SK-N-SH (cell line): ENCODE results near the gene BICC1. TPM values are rescaled to one million over a fixed set of nuclear protein-coding genes. Genes with fewer than 3 reads are reported as not detected.

Experiments
- CTCF ChIA-PET: fragments of 300-600, 350-600 bp; formaldehyde crosslinking; extraction: SDS; loops from one replicate; lab custom pipeline; 2021; lab: Yijun Ruan, JAX
- POLR2A ChIA-PET: fragments of 350-600 bp; sonication (Branson Sonifier 250); formaldehyde crosslinking; extraction: SDS; loops from one replicate; lab custom pipeline; 2020; ENCODE audit warnings: antibody characterized with exemption, inconsistent platforms; lab: Yijun Ruan, JAX
- DNase-seq: peaks from one replicate; pipeline ENCODE4 v3.0.0; 2012
- H2AFZ ChIP-seq: fragments of 200-600 bp; sonication (generic); 2 replicates; pipeline ENCODE4 v1.8.1; 2016; ENCODE audit warnings: antibody characterized with exemption, mild to moderate bottlenecking, low read depth
- H3F3A ChIP-seq: fragments of 200-600 bp; sonication (generic); replicated peaks from 2 replicates; pipeline ENCODE3; 2016; ENCODE audit warnings: antibody characterized with exemption, mild to moderate bottlenecking; ENCODE audit not compliant: insufficient read depth
- H3K27ac ChIP-seq, 2 experiments: fragments of 200-500 bp in 1 of 2; fragments of 200-600 bp in 1 of 2; sonication (Bioruptor generic) in 1 of 2; sonication (generic), shearing (Covaris generic) in 1 of 2; 2 replicates each; pipeline versions ENCODE4 v1.5.1 to v1.6.1; 2014 to 2016; ENCODE audit warnings: low read depth in 2 of 2, inconsistent platforms in 1 of 2, low read length in 1 of 2, mild to moderate bottlenecking in 1 of 2, mixed read lengths in 1 of 2
- H3K27me3 ChIP-seq: fragments of 200-600 bp; sonication (generic), shearing (Covaris generic); 2 replicates; pipeline ENCODE4 v1.6.1; 2016; ENCODE audit warnings: mixed run types; ENCODE audit not compliant: insufficient read depth
- H3K36me3 ChIP-seq, 2 experiments: fragments of 200-500 bp in 1 of 2; fragments of 200-600 bp in 1 of 2; sonication (Bioruptor generic) in 1 of 2; sonication (generic) in 1 of 2; replicated peaks in 1 of 2; 2 replicates each; pipeline versions ENCODE3 to v1.5.1; 2014 to 2016; ENCODE audit warnings: low read length in 1 of 2, mild to moderate bottlenecking in 1 of 2; ENCODE audit not compliant: insufficient read depth in 2 of 2, control insufficient read depth in 1 of 2
- H3K4me1 ChIP-seq, 2 experiments: fragments of 200-500 bp in 1 of 2; fragments of 200-600 bp in 1 of 2; sonication (Bioruptor generic) in 1 of 2; sonication (generic), shearing (Covaris generic) in 1 of 2; 2 replicates each; pipeline versions ENCODE4 v1.5.1 to v1.6.1; 2014 to 2016; ENCODE audit warnings: low read depth in 1 of 2, low read length in 1 of 2, mixed run types in 1 of 2; ENCODE audit not compliant: insufficient read depth in 2 of 2, control insufficient read depth in 1 of 2
- H3K4me2 ChIP-seq: fragments of 200-600 bp; sonication (generic), shearing (Covaris generic); 2 replicates; pipeline ENCODE4 v1.6.1; 2017; ENCODE audit warnings: mixed run types
- H3K4me3 ChIP-seq, 2 experiments: fragments of 200-500 bp in 1 of 2; fragments of 200-600 bp in 1 of 2; sonication (Bioruptor generic) in 1 of 2; sonication (generic), shearing (Covaris generic) in 1 of 2; 2 replicates each; pipeline versions ENCODE4 v1.5.1 to v1.8.1; 2014 to 2016; ENCODE audit warnings: low read depth in 2 of 2, inconsistent platforms in 1 of 2, low read length in 1 of 2, mild to moderate bottlenecking in 1 of 2, mixed read lengths in 1 of 2, moderate library complexity in 1 of 2
- H3K79me2 ChIP-seq: fragments of 200-600 bp; sonication (generic); 2 replicates; pipeline ENCODE4 v1.8.1; 2017; ENCODE audit warnings: mild to moderate bottlenecking; ENCODE audit not compliant: insufficient read depth
- H3K9ac ChIP-seq: fragments of 200-600 bp; sonication (generic); 2 replicates; pipeline ENCODE4 v1.6.1; 2017; ENCODE audit warnings: mixed run types
- H3K9me2 ChIP-seq: fragments of 200-600 bp; sonication (generic); 2 replicates; pipeline ENCODE4 v1.6.1; 2017; ENCODE audit warnings: mixed run types
- H3K9me3 ChIP-seq: fragments of 200-600 bp; sonication (generic); 2 replicates; pipeline ENCODE4 v1.6.1; 2017; ENCODE audit warnings: mixed run types, mild to moderate bottlenecking, moderate library complexity
- H4K20me1 ChIP-seq: fragments of 200-600 bp; sonication (generic); 2 replicates; pipeline ENCODE4 v1.6.1; 2017; ENCODE audit warnings: mild to moderate bottlenecking, mixed run types; ENCODE audit not compliant: insufficient read depth
- CHD2 ChIP-seq: fragments of 150-350 bp; IDR thresholded peaks from 2 replicates; pipeline ENCODE4 v1.6.1; 2018; ENCODE audit warnings: low read length; ENCODE audit not compliant: partially characterized antibody
- ELF1 ChIP-seq: IDR thresholded peaks from 2 replicates; pipeline ENCODE4 v1.4.0; 2012
- EP300 ChIP-seq, 2 experiments: IDR thresholded peaks; 2 replicates each; pipeline versions ENCODE4 v1.4.0 to v1.6.1; 2012; ENCODE audit warnings: borderline replicate concordance in 1 of 2, low read depth in 1 of 2, low read length in 1 of 2
- FOSL2 ChIP-seq: IDR thresholded peaks from 2 replicates; pipeline ENCODE4 v1.4.0; 2012; ENCODE audit warnings: low read depth, mild to moderate bottlenecking, moderate library complexity, borderline replicate concordance
- FOXJ3 ChIP-seq: sonication (generic); formaldehyde crosslinking; IDR thresholded peaks from 2 replicates; pipeline ENCODE4 v1.5.1; 2020; ENCODE audit warnings: mild to moderate bottlenecking, missing genetic modification reagents
- FOXM1 ChIP-seq: IDR thresholded peaks from 2 replicates; pipeline ENCODE4 v1.4.0; 2012; ENCODE audit warnings: low read depth, mild to moderate bottlenecking
- MAX ChIP-seq: IDR thresholded peaks from 2 replicates; pipeline ENCODE4 v1.4.0; 2012; ENCODE audit warnings: low read depth
- MXI1 ChIP-seq: IDR thresholded peaks from 2 replicates; pipeline ENCODE4 v1.6.1; 2012; ENCODE audit warnings: mild to moderate bottlenecking, low read depth, low read length, improper control_type of control experiment
- NFIC ChIP-seq: IDR thresholded peaks from 2 replicates; pipeline ENCODE4 v1.4.0; 2012; ENCODE audit warnings: borderline replicate concordance
- NRF1 ChIP-seq: IDR thresholded peaks from 2 replicates; pipeline ENCODE4 v1.6.1; 2012; ENCODE audit warnings: low read depth, mild to moderate bottlenecking, low read length
- POLR2AphosphoS5 ChIP-seq: IDR thresholded peaks from 2 replicates; pipeline ENCODE4 v1.6.1; 2012; ENCODE audit warnings: low read depth, low read length
- RXRA ChIP-seq: IDR thresholded peaks from 2 replicates; pipeline ENCODE4 v1.4.0; 2012; ENCODE audit warnings: low read depth, mild to moderate bottlenecking, borderline replicate concordance
- SIN3A ChIP-seq: IDR thresholded peaks from 2 replicates; pipeline ENCODE4 v1.6.1; 2012; ENCODE audit warnings: low read depth, mild to moderate bottlenecking, low read length, moderate library complexity, borderline replicate concordance
- SMC3 ChIP-seq: IDR thresholded peaks from 2 replicates; pipeline ENCODE4 v1.6.1; 2012; ENCODE audit warnings: low read depth, low read length, improper control_type of control experiment
- TAF1 ChIP-seq: IDR thresholded peaks from 2 replicates; pipeline ENCODE4 v1.6.1; 2012; ENCODE audit warnings: low read depth, mild to moderate bottlenecking, low read length, moderate library complexity, borderline replicate concordance
- TCF12 ChIP-seq: IDR thresholded peaks from 2 replicates; pipeline ENCODE4 v1.4.0; 2012
- TEAD4 ChIP-seq: IDR thresholded peaks from 2 replicates; pipeline ENCODE4 v1.4.0; 2012; ENCODE audit warnings: mild to moderate bottlenecking, borderline replicate concordance; ENCODE audit not compliant: insufficient read depth
- USF2 ChIP-seq: fragments of 150-350 bp; IDR thresholded peaks from 2 replicates; pipeline ENCODE4 v1.6.1; 2017; ENCODE audit warnings: antibody characterized with exemption, low read length, low read depth, borderline replicate concordance
- ZBTB33 ChIP-seq: IDR thresholded peaks from 2 replicates; pipeline ENCODE4 v1.4.0; 2012; ENCODE audit warnings: low read depth, borderline replicate concordance
- WGBS: methylation state at CpG from one replicate; pipeline ENCODE4 v1.1.6; 2017; ENCODE audit warnings: low lambda C conversion rate; 5-methylcytosine and 5-hydroxymethylcytosine counted together
- polyA plus RNA-seq, 3 experiments: library from polyadenylated mRNA; depleted of rRNA; stranded (reverse); fragments of >200 nt; gene quantifications; 2 replicates each; pipeline ENCODE4 v1.2.3, GENCODE V29; 2012
- TF ChIP-seq, protein P1 (sequence below): IDR thresholded peaks from 2 replicates; pipeline ENCODE4 v1.6.1; 2012; ENCODE audit warnings: mild to moderate bottlenecking, low read depth, low read length, moderate library complexity
- TF ChIP-seq, protein P2 (sequence below): fragments of 150-350 bp; IDR thresholded peaks from 2 replicates; pipeline ENCODE4 v1.6.1; 2016; ENCODE audit warnings: mild to moderate bottlenecking, low read depth, low read length

BICC1 gene
- polyA plus RNA-seq, 1 of the 3 experiments (the other 2 are of a cell fraction) = 1.5 TPM

GRCh38 chr10:58579011-58579655, 66.5 kb downstream of the BICC1 start:
- H3F3A ChIP-seq = no peaks in the 10 kb centered on the region
- H3K9me2 ChIP-seq = no peaks in the 10 kb centered on the region
- H3K4me3 ChIP-seq = no peak overlapping the region
- DNase-seq = no peak
- no peak overlapping the region for H3K9ac ChIP-seq
- peaks cover 0 to 16% of the 10 kb centered on the region in 2 experiments; a peak in 3 of 4 replicates for H3K4me1 ChIP-seq
- TF ChIP-seq FOXM1 (no peak), ZBTB33 (no peak), CHD2 (no peak), NRF1 (no peak), TEAD4 (no peak), ELF1 (no peak), EP300 (IDR thresholded peaks at IDR 0.05; ENCODE audit: borderline replicate concordance in 1 of 2, low read depth in 1 of 2, low read length in 1 of 2) (no peak)
- TF ChIP-seq, protein P1, sequence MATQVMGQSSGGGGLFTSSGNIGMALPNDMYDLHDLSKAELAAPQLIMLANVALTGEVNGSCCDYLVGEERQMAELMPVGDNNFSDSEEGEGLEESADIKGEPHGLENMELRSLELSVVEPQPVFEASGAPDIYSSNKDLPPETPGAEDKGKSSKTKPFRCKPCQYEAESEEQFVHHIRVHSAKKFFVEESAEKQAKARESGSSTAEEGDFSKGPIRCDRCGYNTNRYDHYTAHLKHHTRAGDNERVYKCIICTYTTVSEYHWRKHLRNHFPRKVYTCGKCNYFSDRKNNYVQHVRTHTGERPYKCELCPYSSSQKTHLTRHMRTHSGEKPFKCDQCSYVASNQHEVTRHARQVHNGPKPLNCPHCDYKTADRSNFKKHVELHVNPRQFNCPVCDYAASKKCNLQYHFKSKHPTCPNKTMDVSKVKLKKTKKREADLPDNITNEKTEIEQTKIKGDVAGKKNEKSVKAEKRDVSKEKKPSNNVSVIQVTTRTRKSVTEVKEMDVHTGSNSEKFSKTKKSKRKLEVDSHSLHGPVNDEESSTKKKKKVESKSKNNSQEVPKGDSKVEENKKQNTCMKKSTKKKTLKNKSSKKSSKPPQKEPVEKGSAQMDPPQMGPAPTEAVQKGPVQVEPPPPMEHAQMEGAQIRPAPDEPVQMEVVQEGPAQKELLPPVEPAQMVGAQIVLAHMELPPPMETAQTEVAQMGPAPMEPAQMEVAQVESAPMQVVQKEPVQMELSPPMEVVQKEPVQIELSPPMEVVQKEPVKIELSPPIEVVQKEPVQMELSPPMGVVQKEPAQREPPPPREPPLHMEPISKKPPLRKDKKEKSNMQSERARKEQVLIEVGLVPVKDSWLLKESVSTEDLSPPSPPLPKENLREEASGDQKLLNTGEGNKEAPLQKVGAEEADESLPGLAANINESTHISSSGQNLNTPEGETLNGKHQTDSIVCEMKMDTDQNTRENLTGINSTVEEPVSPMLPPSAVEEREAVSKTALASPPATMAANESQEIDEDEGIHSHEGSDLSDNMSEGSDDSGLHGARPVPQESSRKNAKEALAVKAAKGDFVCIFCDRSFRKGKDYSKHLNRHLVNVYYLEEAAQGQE = no peak
- no peaks in the 10 kb centered on the region for H4K20me1 ChIP-seq
- H3K27me3 ChIP-seq = no peaks in the 10 kb centered on the region
- H3K79me2 ChIP-seq = peaks cover 12% of the 10 kb centered on the region
- no peak overlapping the region for H3K4me2 ChIP-seq
- H3K27ac ChIP-seq = no peak overlapping the region; a peak in 1 of 4 replicates
- H3K9me3 ChIP-seq = no peaks in the 10 kb centered on the region
- 95% methylated on average over 9 of the region's 11 CpGs for WGBS
- no peaks in the 10 kb centered on the region for H3K36me3 ChIP-seq
- ChIA-PET POLR2A (no interaction called here), CTCF (interaction anchor here (0.5 to 1.5 kb wide), 3 partner anchors 19 to 62 kb away, joined by 3 to 5 read pairs (median 3); no protein-coding TSS in a partner anchor)
- H2AFZ ChIP-seq = no peak overlapping the region

DNA sequence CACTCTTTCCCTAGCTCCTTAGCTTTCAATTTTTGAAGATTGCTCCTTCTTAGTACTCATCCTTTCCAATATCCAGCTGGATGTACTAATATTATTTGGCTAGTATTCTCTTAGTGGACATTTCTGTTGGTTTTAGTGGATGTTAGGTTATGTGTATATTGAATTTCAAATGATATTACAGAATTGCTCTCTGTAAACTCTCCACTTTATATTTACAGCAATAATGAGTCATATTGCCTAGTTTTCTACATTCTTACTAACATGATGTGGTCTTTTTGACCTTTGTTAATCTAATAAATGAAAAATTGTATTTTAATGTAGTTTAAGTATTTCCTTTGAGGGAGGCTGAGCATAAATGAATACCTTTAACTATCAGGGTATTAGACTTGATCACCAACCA, 69.4 kb downstream of the BICC1 start:
- Histone ChIP-seq H3K27me3 (no peaks in the 10 kb centered on the region), H2AFZ (no peak overlapping the region), H3K9ac (no peak overlapping the region), H3K4me3 (no peak overlapping the region), H3K79me2 (peaks cover 5% of the 10 kb centered on the region; the same call in 1 of the 2 replicates), H3K9me3 (no peaks in the 10 kb centered on the region), H3K27ac (no peak overlapping the region), H3K4me2 (no peak overlapping the region), H3K4me1 (peaks cover 0 to 3% of the 10 kb centered on the region in 2 experiments; a peak in 3 of 4 replicates), H3K9me2 (no peaks in the 10 kb centered on the region), H4K20me1 (no peaks in the 10 kb centered on the region), H3K36me3 (no peaks in the 10 kb centered on the region), H3F3A (no peaks in the 10 kb centered on the region)
- ChIA-PET POLR2A (no interaction called here), CTCF (interaction anchor here (1.0 kb wide), 1 partner anchor 19 kb away, joined by 3 read pairs; no protein-coding TSS in a partner anchor)
- DNase-seq = no peak
- TF ChIP-seq ELF1 = no peak
- no peak for TF ChIP-seq USF2
- no peak for TF ChIP-seq FOXJ3 (CRISPR knock-in tag)
- TF ChIP-seq NFIC = no peak
- TF ChIP-seq SMC3 = no peak
- no peak for TF ChIP-seq SIN3A
- no peak for TF ChIP-seq POLR2AphosphoS5
- TF ChIP-seq TCF12 = no peak
- TF ChIP-seq FOSL2 = no peak
- no peak for TF ChIP-seq NRF1
- no peak for TF ChIP-seq MAX
- TF ChIP-seq RXRA = no peak
- TF ChIP-seq MXI1 = no peak
- TF ChIP-seq, protein P2, sequence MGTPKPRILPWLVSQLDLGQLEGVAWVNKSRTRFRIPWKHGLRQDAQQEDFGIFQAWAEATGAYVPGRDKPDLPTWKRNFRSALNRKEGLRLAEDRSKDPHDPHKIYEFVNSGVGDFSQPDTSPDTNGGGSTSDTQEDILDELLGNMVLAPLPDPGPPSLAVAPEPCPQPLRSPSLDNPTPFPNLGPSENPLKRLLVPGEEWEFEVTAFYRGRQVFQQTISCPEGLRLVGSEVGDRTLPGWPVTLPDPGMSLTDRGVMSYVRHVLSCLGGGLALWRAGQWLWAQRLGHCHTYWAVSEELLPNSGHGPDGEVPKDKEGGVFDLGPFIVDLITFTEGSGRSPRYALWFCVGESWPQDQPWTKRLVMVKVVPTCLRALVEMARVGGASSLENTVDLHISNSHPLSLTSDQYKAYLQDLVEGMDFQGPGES = no peak
- TF ChIP-seq TAF1 = no peak
